ENCODE data around the gene TFF1.

Gene TFF1

GRCh38 chr21:42400525-42400924, 34.2 kb upstream of the TFF1 start:
- no peak overlapping the region for H3K4me3 ChIP-seq (ENCODE audit: low read length)
- TF ChIP-seq CTCF (conservative IDR thresholded peaks at IDR 0.05; ENCODE audit: low read depth, low read length) = no peak
- no peak for DNase-seq (ENCODE audit: low read depth)

GRCh38 chr21:42398436-42399028, 32.2 kb upstream of the TFF1 start:
- no peak for TF ChIP-seq CTCF (conservative IDR thresholded peaks at IDR 0.05; ENCODE audit: low read depth, low read length)
- H3K4me3 ChIP-seq (ENCODE audit: low read length) = no peak overlapping the region
- DNase-seq (ENCODE audit: low read depth) = no peak

GRCh38 chr21:42397746-42398394, 31.5 kb upstream of the TFF1 start:
- TF ChIP-seq CTCF (conservative IDR thresholded peaks at IDR 0.05; ENCODE audit: low read depth, low read length) = no peak
- no peak for DNase-seq (ENCODE audit: low read depth)
- no peak overlapping the region for H3K4me3 ChIP-seq (ENCODE audit: low read length)

GRCh38 chr21:42396799-42397745, 30.7 kb upstream of the TFF1 start:
- TF ChIP-seq CTCF (conservative IDR thresholded peaks at IDR 0.05; ENCODE audit: low read depth, low read length) = no peak
- no peak overlapping the region for H3K4me3 ChIP-seq (ENCODE audit: low read length)
- DNase-seq (ENCODE audit: low read depth) = no peak

GRCh38 chr21:42395905-42396651, 29.7 kb upstream of the TFF1 start, which contains the start of gene TMPRSS3:
TMPRSS3 (minus strand) TSS chr21:42396052; CDS start chr21:42395417, 635 bp downstream.
- no peak within 1 kb of the TSS for H3K4me3 ChIP-seq (ENCODE audit: low read length)
- no peak for DNase-seq (ENCODE audit: low read depth)
- no peak for TF ChIP-seq CTCF (conservative IDR thresholded peaks at IDR 0.05; ENCODE audit: low read depth, low read length)

- H3K4me3 ChIP-seq (ENCODE audit: low read length) = no peak overlapping the region
- TF ChIP-seq CTCF (conservative IDR thresholded peaks at IDR 0.05; ENCODE audit: low read depth, low read length) = no peak
- no peak for DNase-seq (ENCODE audit: low read depth)
Observed at GRCh38 chr21:42395302-42395701, 29.0 kb upstream of the TFF1 start.
